OCI-LY1 (cell line): ENCODE data around the gene TBC1D5.
"Not testable (repeated sequence)": the region's sequence is repeated elsewhere in the genome, so short reads cannot be mapped to it uniquely, and the experiment has no call there.

Experiments
- CTCF ChIP-seq: fragments of 200-600 bp; sonication (generic), shearing (Covaris generic); IDR thresholded peaks from 2 replicates; pipeline ENCODE4 v1.5.1; 2017; ENCODE audit warnings: mild to moderate bottlenecking, antibody characterized with exemption, low read length, moderate library complexity, mixed read lengths
- EZH2 ChIP-seq: fragments of 200-600 bp; sonication (generic), shearing (Covaris generic); IDR thresholded peaks from 2 replicates; pipeline ENCODE4 v1.8.0; 2017; ENCODE audit warnings: borderline replicate concordance, mixed run types, mild to moderate bottlenecking, antibody characterized with exemption, low read length, moderate library complexity, mixed read lengths

- not testable (repeated sequence) for TF ChIP-seq CTCF, EZH2
Measured at GRCh38 chr3:17635675-17636074, 106.8 kb downstream of the TBC1D5 start.
